ENCODE results near the gene DHRSX.
"Not testable (repeated sequence)": the region's sequence is repeated elsewhere in the genome, so short reads cannot be mapped to it uniquely, and the experiment has no call there.

DHRSX gene

GRCh38 chrX:2389324-2389723 lies 111.5 kb downstream of the DHRSX start:
- no peak for DNase-seq

- DNase-seq = no peak
These were observed 112.1 kb downstream of the DHRSX start for GRCh38 chrX:2388669-2389068.

GRCh38 chrX:2387614-2388239 lies 113.0 kb downstream of the DHRSX start:
- DNase-seq = no peak

- no peak for DNase-seq
These were observed 115.6 kb downstream of the DHRSX start for GRCh38 chrX:2385224-2385623.

- DNase-seq = no peak
These were observed 116.3 kb downstream of the DHRSX start for GRCh38 chrX:2384486-2384885.

- DNase-seq = no peak
These were observed 117.0 kb downstream of the DHRSX start for GRCh38 chrX:2383735-2384134.

- no peak for DNase-seq
These were observed 117.6 kb downstream of the DHRSX start for GRCh38 chrX:2383144-2383543.

- not testable (repeated sequence) for DNase-seq
These were observed 118.2 kb downstream of the DHRSX start for GRCh38 chrX:2382433-2383048.

- no peak for DNase-seq
These were observed 124.6 kb downstream of the DHRSX start for GRCh38 chrX:2376166-2376565.

GRCh38 chrX:2374086-2374485 lies 126.7 kb downstream of the DHRSX start:
- DNase-seq = no peak

GRCh38 chrX:2373615-2374014 lies 127.2 kb downstream of the DHRSX start:
- no peak for DNase-seq

GRCh38 chrX:2371026-2371711 lies 129.6 kb downstream of the DHRSX start:
- no peak for DNase-seq

GRCh38 chrX:2370456-2370855 lies 130.3 kb downstream of the DHRSX start:
- no peak for DNase-seq

GRCh38 chrX:2369206-2369605 lies 131.6 kb downstream of the DHRSX start:
- no peak for DNase-seq

- no peak for DNase-seq
These were observed 140.0 kb downstream of the DHRSX start for GRCh38 chrX:2360731-2361130.

- not testable (repeated sequence) for DNase-seq
These were observed 141.3 kb downstream of the DHRSX start for GRCh38 chrX:2359522-2359921.

GRCh38 chrX:2351999-2352995 lies 148.5 kb downstream of the DHRSX start:
- no peak for DNase-seq

GRCh38 chrX:2351321-2351720 lies 149.5 kb downstream of the DHRSX start:
- no peak for DNase-seq

- DNase-seq = not testable (repeated sequence)
These were observed 150.1 kb downstream of the DHRSX start for GRCh38 chrX:2350703-2351102.

GRCh38 chrX:2350036-2350435 lies 150.7 kb downstream of the DHRSX start:
- not testable (repeated sequence) for DNase-seq

- no peak for DNase-seq
These were observed 152.6 kb downstream of the DHRSX start for GRCh38 chrX:2348211-2348610.

GRCh38 chrX:2346158-2346557 lies 154.6 kb downstream of the DHRSX start:
- no peak for DNase-seq

- no peak for DNase-seq
These were observed 155.2 kb downstream of the DHRSX start for GRCh38 chrX:2345562-2345961.

All from right forelimb (tissue), 1 donor.